ENCODE results near the gene BCORL1.

DNA sequence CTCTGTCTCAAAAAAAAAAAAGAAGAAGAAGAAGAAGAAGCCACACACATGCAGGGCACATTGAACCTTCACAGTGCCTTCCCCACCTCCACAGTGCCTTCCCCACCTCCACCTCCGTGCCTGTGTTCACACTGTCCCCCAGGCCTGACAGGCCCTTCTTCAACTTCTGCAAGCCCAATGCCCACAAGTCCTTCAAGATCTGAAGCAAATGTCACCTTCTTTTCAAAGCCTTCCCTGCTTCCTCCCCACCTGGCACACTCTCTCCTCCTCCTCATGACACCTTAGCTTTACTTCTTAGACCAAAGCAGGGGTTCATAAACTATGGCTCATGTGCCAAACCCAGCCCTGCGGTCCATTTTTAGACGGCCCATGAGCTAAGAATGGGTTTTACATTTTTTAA, 107.9 kb downstream of the BCORL1 start:
- TF ChIP-seq CTCF (IDR thresholded peaks at IDR 0.05; ENCODE audit: low read length), result no peak
- no peak for TF ChIP-seq EZH2 (optimal IDR thresholded peaks at IDR 0.05; ENCODE audit: low read depth, low read length)

Data from MM.1S (cell line).